ENCODE measurements around the gene SLC6A4.

- TF ChIP-seq YY1 (IDR thresholded peaks at IDR 0.05; ENCODE audit: insufficient read depth, insufficient read length) (no peak), ZNF274 (IDR thresholded peaks at IDR 0.05; ENCODE audit: low read depth, low read length) (no peak), SUZ12 (IDR thresholded peaks at IDR 0.05; ENCODE audit: extremely low read depth, insufficient read depth, insufficient read length) (no peak)
These were observed 84.0 kb downstream of the SLC6A4 start for GRCh38 chr17:30151471-30151870.
